ENCODE measurements around the gene LPAR2. TPM values are rescaled to one million over a fixed set of nuclear protein-coding genes. Genes with fewer than 3 reads are reported as not detected.

Gene LPAR2
- total and polyA plus RNA-seq, 2 donors (not counting 3 experiments of a cell fraction or from before 2014, with no cell fraction given), result 4.7 to 5.0 TPM

- TF ChIP-seq, protein P1, sequence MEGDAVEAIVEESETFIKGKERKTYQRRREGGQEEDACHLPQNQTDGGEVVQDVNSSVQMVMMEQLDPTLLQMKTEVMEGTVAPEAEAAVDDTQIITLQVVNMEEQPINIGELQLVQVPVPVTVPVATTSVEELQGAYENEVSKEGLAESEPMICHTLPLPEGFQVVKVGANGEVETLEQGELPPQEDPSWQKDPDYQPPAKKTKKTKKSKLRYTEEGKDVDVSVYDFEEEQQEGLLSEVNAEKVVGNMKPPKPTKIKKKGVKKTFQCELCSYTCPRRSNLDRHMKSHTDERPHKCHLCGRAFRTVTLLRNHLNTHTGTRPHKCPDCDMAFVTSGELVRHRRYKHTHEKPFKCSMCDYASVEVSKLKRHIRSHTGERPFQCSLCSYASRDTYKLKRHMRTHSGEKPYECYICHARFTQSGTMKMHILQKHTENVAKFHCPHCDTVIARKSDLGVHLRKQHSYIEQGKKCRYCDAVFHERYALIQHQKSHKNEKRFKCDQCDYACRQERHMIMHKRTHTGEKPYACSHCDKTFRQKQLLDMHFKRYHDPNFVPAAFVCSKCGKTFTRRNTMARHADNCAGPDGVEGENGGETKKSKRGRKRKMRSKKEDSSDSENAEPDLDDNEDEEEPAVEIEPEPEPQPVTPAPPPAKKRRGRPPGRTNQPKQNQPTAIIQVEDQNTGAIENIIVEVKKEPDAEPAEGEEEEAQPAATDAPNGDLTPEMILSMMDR (IDR thresholded peaks at IDR 0.05; ENCODE audit: extremely low read depth in 1 of 2, insufficient read depth in 1 of 2, low read depth in 1 of 2, low read length in 2 of 2), result no peak
- no peak for TF ChIP-seq MYC (IDR thresholded peaks at IDR 0.05; ENCODE audit: low read depth, low read length)
- no peak for TF ChIP-seq JUN (IDR thresholded peaks at IDR 0.05; ENCODE audit: borderline replicate concordance, insufficient read depth, insufficient read length, low read depth)
- no peak for TF ChIP-seq GATA2 (IDR thresholded peaks at IDR 0.05; ENCODE audit: insufficient read depth, insufficient read length, low read depth, low read length)
- no peak for TF ChIP-seq FOS (IDR thresholded peaks at IDR 0.05; ENCODE audit: borderline replicate concordance, insufficient read depth, low read length)
- no peak for TF ChIP-seq EZH2 (IDR thresholded peaks at IDR 0.05; ENCODE audit: borderline replicate concordance, low read depth, low read length, severe bottlenecking)
- no peak for TF ChIP-seq POLR2A (IDR thresholded peaks at IDR 0.05; ENCODE audit: low read depth, low read length)
- no peak for TF ChIP-seq POLR2AphosphoS5 (IDR thresholded peaks at IDR 0.05; ENCODE audit: insufficient read depth, low read depth, low read length)
- TF ChIP-seq, protein P2, sequence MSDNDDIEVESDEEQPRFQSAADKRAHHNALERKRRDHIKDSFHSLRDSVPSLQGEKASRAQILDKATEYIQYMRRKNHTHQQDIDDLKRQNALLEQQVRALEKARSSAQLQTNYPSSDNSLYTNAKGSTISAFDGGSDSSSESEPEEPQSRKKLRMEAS (IDR thresholded peaks at IDR 0.05; ENCODE audit: insufficient read depth, insufficient read length), result no peak
- DNase-seq (ENCODE audit: low read depth, low spot score) (no peak), FAIRE-seq (no peak)
- ChIA-PET POLR2A (no interaction called here), CTCF (interaction anchor here (0.9 kb wide), 1 partner anchor 12 kb away, joined by 6 read pairs; the partner anchor contains the start of gene ATP13A1)
- H3K9ac ChIP-seq (replicated peaks; ENCODE audit: extremely low read depth, insufficient read depth, low read length), result no peak overlapping the region
- no peak overlapping the region for H3K4me2 ChIP-seq (ENCODE audit: insufficient read depth, low read length)
- no peak overlapping the region for H3K4me3 ChIP-seq (replicated peaks in 1 of 3; ENCODE audit: insufficient read depth in 1 of 3, low read depth in 1 of 3, low read length in 3 of 3)
- H3K27me3 ChIP-seq (ENCODE audit: control insufficient read depth in 2 of 2, insufficient read depth in 2 of 2, low read length in 2 of 2), result no peaks in the 10 kb centered on the region
- H3K4me1 ChIP-seq (ENCODE audit: control insufficient read depth, extremely low read depth, insufficient read depth, low read length), result no peaks in the 10 kb centered on the region
- H3K9me1 ChIP-seq (replicated peaks; ENCODE audit: control insufficient read depth, extremely low read depth, insufficient read depth, low read length), result no peaks in the 10 kb centered on the region
- no peak overlapping the region for H3K27ac ChIP-seq (ENCODE audit: insufficient read depth, low read depth, low read length)
- no peaks in the 10 kb centered on the region for H3K9me3 ChIP-seq (replicated peaks; ENCODE audit: control insufficient read depth, insufficient read depth, low read length)
- no peaks in the 10 kb centered on the region for H4K20me1 ChIP-seq (replicated peaks; ENCODE audit: control insufficient read depth, extremely low read depth, insufficient read depth, low read length)
- dilution Hi-C loops (cut with MboI; ENCODE audit: extremely low pct_ligation_motif_present, low sequenced_read_pairs) (no loop called here), intact Hi-C loops (cut with micrococcal nuclease) (no loop called here)
- no peaks in the 10 kb centered on the region for H3K79me2 ChIP-seq (ENCODE audit: control insufficient read depth, insufficient read depth, low read length)
- H2AFZ ChIP-seq (ENCODE audit: low read depth, low read length), result no peak overlapping the region
- peaks cover 5 to 76% of the 10 kb centered on the region in 2 experiments for H3K36me3 ChIP-seq (ENCODE audit: control insufficient read depth in 2 of 2, extremely low read depth in 1 of 2, insufficient read depth in 2 of 2, low read length in 2 of 2)
- no TSS peak for BruUV-seq (replicated peaks)
These were observed 23.1 kb upstream of the LPAR2 start for GRCh38 chr19:19651076-19651475.

Data from endothelial cell of umbilical vein (primary cell).